WERI-Rb-1 (cell line): ENCODE results near the gene GPR101.

Experiments
- DNase-seq: peaks from one replicate; pipeline ENCODE4 v3.0.0-alpha.2; 2020
- H3K27ac ChIP-seq: fragments of 250-450 bp; sonication (Bioruptor Pico); 2 replicates; pipeline ENCODE4 v1.5.1; 2020; ENCODE audit warnings: mild to moderate bottlenecking, moderate library complexity
- H3K27me3 ChIP-seq: fragments of 250-450 bp; sonication (Bioruptor Pico); 2 replicates; pipeline ENCODE4 v1.5.1; 2021; ENCODE audit warnings: mild to moderate bottlenecking, low read depth, moderate library complexity; ENCODE audit not compliant: insufficient read depth, severe bottlenecking
- H3K36me3 ChIP-seq: fragments of 250-450 bp; sonication (Bioruptor Pico); 2 replicates; pipeline ENCODE4 v1.5.1; 2020; ENCODE audit warnings: mild to moderate bottlenecking, moderate library complexity
- H3K4me3 ChIP-seq: 2 replicates; pipeline ENCODE4 v1.5.1; 2011; ENCODE audit warnings: low read depth, mild to moderate bottlenecking, control low read depth, low read length
- H3K9me3 ChIP-seq: fragments of 250-450 bp; sonication (Bioruptor Pico); 2 replicates; pipeline ENCODE4 v1.5.1; 2021; ENCODE audit warnings: mild to moderate bottlenecking, moderate library complexity; ENCODE audit not compliant: severe bottlenecking
- CTCF ChIP-seq: IDR thresholded peaks from 2 replicates; pipeline ENCODE4 v1.5.1; 2011; ENCODE audit warnings: low read depth, mild to moderate bottlenecking, control low read depth, inconsistent platforms, low read length

The GPR101 gene

GRCh38 chrX:137062915-137063617 is 29.3 kb upstream of the GPR101 start:
- H3K27ac ChIP-seq = no peak overlapping the region
- no peaks in the 10 kb centered on the region for H3K36me3 ChIP-seq
- H3K27me3 ChIP-seq = peaks cover 46% of the 10 kb centered on the region
- no peak for DNase-seq
- no peak overlapping the region for H3K4me3 ChIP-seq
- no peak for TF ChIP-seq CTCF
- H3K9me3 ChIP-seq = no peaks in the 10 kb centered on the region

- peaks cover 48% of the 10 kb centered on the region for H3K27me3 ChIP-seq
- H3K9me3 ChIP-seq = no peaks in the 10 kb centered on the region
- no peak overlapping the region for H3K4me3 ChIP-seq
- no peak for DNase-seq
- TF ChIP-seq CTCF = no peak
- no peak overlapping the region for H3K27ac ChIP-seq
- no peaks in the 10 kb centered on the region for H3K36me3 ChIP-seq
These were observed 24.7 kb upstream of the GPR101 start for GRCh38 chrX:137058339-137059127.

GRCh38 chrX:137052643-137053235 is 18.9 kb upstream of the GPR101 start:
- Histone ChIP-seq H3K9me3 (no peaks in the 10 kb centered on the region), H3K4me3 (no peak overlapping the region), H3K27me3 (peaks cover 62% of the 10 kb centered on the region), H3K36me3 (no peaks in the 10 kb centered on the region), H3K27ac (no peak overlapping the region)
- DNase-seq = no peak
- no peak for TF ChIP-seq CTCF

- H3K27ac ChIP-seq = no peak overlapping the region
- peak; percentile 89 for TF ChIP-seq CTCF
- H3K4me3 ChIP-seq = no peak overlapping the region
- H3K27me3 ChIP-seq = peaks cover 67% of the 10 kb centered on the region
- H3K9me3 ChIP-seq = no peaks in the 10 kb centered on the region
- peak; percentile 71 for DNase-seq
- H3K36me3 ChIP-seq = no peaks in the 10 kb centered on the region
These were observed 18.3 kb upstream of the GPR101 start for GRCh38 chrX:137051978-137052642.

GRCh38 chrX:137044893-137045292 is 11.1 kb upstream of the GPR101 start:
- Histone ChIP-seq H3K36me3 (no peaks in the 10 kb centered on the region), H3K27me3 (peaks cover 63% of the 10 kb centered on the region), H3K27ac (no peak overlapping the region), H3K4me3 (no peak overlapping the region), H3K9me3 (no peaks in the 10 kb centered on the region)
- TF ChIP-seq CTCF = no peak
- no peak for DNase-seq
